GM12873 (cell line): Measurements from ENCODE around the gene CDKN1B.

Experiments used
- TF ChIP-seq, protein P1 (sequence below): IDR thresholded peaks from 2 replicates; pipeline ENCODE4 v1.5.1; 2012; ENCODE audit warnings: low read depth, mild to moderate bottlenecking, moderate library complexity, low read length, control low read depth; ENCODE audit not compliant: insufficient read depth; ENCODE audit errors: missing control alignments

CDKN1B gene

DNA sequence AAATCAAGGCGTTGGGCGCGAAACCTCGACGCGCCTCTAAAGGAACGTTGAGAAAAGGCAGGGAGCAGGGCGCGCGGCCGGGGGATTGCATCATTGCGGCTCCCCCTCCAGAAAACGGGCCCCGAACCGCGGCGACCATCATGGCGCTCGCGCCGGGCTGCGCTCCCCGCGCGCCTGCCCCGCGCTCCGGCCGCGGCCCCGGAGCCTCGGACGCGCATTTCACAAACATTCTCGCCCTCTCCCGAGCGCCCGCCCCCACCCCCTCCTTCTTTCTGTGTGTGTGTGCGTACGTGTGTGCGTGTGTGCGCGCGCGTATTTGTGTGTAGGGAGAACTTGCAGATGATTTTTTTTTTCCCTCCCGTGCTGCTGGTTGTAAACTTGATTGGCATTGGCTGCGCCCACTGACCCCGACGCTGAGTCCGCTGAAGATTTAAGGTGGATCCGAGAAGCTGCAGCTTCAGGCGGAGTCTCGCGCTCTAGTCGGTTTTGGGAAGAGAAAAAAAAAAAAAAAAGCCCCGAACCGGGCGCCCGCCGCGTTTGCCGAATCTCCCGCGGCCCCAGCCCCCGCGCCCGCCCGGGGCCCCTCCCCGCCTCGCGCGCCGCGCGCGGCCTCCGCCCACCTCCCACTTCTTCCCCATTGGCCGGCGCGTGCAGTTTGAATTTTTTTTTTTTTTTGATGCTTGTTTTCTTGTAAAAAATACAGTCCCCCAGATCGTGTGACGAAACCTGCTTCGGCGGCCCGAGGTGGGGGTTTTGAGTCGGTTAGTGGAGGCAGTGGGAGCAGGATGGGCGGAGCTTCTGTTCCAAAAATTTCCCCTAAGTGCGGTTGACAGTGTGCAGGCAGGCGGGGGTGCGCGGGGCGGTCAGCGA, 8.2 kb downstream of the CDKN1B start:
- TF ChIP-seq, protein P1, sequence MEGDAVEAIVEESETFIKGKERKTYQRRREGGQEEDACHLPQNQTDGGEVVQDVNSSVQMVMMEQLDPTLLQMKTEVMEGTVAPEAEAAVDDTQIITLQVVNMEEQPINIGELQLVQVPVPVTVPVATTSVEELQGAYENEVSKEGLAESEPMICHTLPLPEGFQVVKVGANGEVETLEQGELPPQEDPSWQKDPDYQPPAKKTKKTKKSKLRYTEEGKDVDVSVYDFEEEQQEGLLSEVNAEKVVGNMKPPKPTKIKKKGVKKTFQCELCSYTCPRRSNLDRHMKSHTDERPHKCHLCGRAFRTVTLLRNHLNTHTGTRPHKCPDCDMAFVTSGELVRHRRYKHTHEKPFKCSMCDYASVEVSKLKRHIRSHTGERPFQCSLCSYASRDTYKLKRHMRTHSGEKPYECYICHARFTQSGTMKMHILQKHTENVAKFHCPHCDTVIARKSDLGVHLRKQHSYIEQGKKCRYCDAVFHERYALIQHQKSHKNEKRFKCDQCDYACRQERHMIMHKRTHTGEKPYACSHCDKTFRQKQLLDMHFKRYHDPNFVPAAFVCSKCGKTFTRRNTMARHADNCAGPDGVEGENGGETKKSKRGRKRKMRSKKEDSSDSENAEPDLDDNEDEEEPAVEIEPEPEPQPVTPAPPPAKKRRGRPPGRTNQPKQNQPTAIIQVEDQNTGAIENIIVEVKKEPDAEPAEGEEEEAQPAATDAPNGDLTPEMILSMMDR, result no peak

DNA sequence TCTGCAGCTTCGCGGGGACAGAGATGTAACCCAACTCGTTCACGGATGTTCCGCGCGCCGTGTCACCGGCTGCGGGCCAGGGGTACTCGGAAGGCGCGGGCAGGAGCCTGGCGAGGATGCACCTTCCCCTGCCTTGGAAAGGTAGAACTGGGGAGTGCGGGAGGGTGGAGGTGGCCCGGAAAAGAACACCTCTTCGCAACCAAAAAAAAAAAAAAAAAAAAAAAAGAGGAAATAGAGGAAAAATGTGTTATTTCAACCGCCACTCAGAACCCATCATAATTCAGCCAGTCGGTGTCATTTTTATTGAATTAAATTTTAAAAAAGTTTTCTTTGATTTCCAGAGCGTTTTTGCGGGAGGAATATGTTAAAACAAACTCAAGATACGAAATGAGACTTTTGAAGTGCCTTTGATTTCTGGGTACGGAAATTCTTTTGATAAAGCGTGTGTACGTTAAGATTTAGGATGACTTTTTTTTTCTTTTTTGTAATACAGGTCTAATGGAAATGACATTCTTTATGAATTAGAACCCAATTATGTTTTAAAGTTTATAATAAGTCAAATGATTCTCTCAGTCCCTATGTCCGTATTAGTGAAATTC, 8.9 kb downstream of the CDKN1B start:
- TF ChIP-seq, protein P1, result no peak

DNA sequence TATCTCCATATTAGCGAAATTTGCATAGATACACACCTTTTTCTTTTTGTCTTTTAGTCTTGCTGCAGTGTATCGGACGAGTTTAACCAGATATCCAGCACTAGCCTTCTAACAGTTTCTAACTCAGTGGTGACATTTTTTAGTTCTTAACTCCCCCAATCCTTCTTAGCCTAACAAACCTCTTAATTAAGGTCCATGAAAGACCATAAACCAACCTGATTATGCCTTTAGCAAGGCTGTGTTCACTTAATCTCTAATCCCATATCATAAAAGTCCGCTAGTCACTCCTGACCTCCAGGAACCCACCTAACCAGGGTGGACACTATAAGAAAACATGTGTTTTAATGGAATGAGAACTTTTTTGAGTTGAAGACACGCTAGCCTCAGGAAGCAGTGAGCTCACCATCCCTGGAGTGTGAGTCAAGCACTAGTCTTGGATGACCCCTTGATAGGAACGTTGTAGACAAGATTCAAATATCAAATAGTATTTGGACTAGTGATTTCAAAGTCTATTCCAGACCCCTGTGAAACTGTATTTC, 9.5 kb downstream of the CDKN1B start:
- TF ChIP-seq, protein P1, result no peak

DNA sequence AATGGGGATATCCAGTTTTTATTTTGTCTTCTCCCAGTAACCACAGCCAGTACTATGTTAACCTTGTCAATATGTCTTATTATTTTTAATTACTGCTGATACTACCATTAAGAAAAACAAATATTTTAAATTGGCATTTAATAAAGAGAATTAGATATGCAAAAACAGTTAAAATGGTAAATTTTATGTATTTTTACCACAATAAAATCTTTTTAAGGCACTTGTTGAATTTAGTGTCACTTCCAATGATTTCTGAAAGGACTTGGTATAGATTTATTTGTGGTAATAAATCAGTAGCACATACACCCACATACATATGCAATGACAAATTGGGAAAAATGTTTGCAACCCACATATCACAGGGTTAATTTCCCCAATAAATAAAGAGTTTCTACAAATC, 14.0 kb downstream of the CDKN1B start:
- TF ChIP-seq, protein P1, result no peak

DNA sequence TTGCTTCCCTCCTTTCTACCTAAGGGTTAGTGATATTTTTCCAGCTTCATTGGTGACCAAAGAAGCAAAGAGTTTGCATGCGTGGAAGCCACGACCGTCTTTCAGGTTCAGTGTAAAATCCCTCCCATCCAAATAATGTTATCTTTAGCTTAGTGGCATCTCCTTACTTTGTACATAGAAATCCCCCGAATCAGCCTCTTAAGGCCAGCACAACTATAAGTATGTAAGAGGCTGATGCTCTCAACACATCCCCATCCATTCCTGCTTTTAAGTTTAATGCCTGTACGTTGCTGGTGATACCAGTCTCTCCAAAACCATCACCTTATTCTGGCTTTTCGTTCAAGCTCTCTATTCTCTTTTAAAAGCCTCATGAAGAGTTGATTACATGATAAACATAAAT, 14.6 kb downstream of the CDKN1B start:
- TF ChIP-seq, protein P1, result no peak

DNA sequence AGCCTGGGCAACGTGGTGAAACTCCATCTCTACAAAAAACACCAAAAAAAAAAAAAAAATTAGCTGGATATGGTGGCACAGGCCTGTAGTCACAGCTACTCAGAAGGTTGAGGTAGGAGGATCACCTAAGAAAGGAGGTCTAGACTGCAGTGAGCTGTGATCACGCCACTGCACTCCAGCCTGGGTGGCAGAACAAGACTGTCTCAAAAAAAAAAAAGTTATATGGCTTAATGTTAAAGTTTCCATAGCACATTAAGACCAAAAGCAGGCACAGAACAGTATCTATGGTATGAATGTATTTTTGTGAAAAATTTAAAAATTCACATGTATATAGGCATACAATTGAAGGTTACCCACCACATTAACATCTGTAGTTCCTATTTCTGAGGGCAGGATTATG, 15.9 kb downstream of the CDKN1B start:
- TF ChIP-seq, protein P1, result no peak

DNA sequence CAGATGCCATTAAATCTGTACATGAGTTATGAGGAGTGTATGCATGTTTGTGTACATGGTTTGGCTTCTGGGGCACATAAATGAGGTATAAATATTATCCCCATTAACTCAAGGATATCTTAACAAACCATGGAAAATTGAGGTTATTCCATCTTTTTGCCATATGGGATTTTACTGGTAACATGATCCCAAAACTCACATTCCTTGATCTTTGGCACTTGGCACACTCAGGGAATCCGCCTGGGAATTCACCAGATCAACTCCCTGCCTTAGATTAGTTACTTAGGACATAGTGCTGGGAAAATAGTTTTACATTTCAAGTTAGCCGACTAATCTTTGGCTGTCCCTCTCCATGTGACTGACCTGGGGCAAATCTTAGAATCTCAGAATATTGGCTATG, 16.9 kb downstream of the CDKN1B start:
- TF ChIP-seq, protein P1, result no peak
